ENCODE measurements around the gene SKIC2. TPM values are rescaled to one million over a fixed set of nuclear protein-coding genes. Genes with fewer than 3 reads are reported as not detected.
"Not testable (repeated sequence)": the region's sequence is repeated elsewhere in the genome, so short reads cannot be mapped to it uniquely, and the experiment has no call there.

Gene SKIC2
- total RNA-seq = 10 to 100 TPM; 88.2 to 93.2 TPM

DNA sequence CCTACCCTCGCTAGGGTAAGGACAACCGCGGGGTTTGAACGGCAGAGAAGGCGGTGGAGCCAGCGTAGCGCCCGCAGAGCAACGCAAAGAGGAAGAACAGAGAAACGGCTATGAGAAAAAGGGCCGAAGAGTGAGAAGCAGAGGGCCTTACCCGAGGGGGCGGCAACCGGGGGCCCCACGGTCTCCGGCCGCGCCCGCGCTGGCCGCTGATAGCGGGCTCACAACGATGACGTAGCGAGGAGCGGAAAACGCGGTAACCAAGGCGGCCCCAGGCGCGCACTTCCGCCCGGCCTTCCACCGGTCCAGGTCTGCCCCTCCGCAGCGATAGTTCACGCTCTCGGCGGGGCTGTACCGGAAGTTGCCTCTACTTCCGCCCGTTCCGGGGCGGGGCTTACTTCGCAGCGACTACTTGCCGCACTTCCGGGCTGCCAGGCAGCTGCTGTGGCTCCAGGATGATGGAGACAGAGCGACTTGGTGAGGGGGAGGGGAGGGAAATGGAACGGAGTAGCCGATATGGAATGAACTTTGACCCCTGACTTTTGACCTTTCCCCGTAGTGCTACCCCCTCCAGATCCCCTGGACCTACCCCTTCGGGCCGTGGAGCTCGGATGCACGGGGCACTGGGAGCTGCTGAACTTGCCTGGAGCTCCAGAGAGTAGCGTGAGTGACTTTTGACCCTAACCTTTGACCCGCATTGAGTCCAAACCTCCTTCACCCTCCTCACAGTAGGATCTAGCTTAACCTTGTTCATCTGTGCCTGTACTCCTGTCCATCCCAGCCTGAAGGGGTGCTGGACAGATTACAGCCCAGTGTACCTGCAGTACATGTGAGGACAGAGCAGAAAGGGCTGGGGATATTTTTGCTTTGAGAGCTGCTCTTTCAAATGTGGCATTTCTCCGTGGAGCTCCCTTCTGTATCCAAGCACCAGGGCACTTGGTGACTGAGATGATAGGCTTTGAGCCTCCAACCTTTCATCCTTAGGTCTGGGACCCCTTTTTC is at the start of gene SKIC2, which contains the start of gene NELFE:
SKIC2 (plus strand) TSS at position 435 of the 999 bp plus-strand sequence; CDS start at position 453, 18 bp downstream.
NELFE (minus strand) TSS at position 231 of the 999 bp plus-strand sequence. CDS start 525 bp downstream, outside the sequence.
- peaks cover 48% of the 10 kb centered on the region for H3K36me3 Mint-ChIP-seq
- DNase-seq (peak; percentile 99), ATAC-seq (peak; percentile 98)
- H3K27me3 Mint-ChIP-seq = no peaks in the 10 kb centered on the region
- no peaks in the 10 kb centered on the region for H3K9me3 Mint-ChIP-seq (ENCODE audit: low read depth)
- H3K4me3 Mint-ChIP-seq = peak within 1 kb of the TSS; percentile 95
- H3K4me1 Mint-ChIP-seq = peaks cover 35% of the 10 kb centered on the region
- CTCF ChIA-PET = interaction anchor here (0.6 to 3.0 kb wide), 8 partner anchors 12 to 278 kb away, joined by 3 to 27 read pairs (median 4); partner anchors contain the start of genes DXO, EHMT2 and LY6G5C
- peak within 1 kb of the TSS; percentile 99 for H3K27ac Mint-ChIP-seq

DNA sequence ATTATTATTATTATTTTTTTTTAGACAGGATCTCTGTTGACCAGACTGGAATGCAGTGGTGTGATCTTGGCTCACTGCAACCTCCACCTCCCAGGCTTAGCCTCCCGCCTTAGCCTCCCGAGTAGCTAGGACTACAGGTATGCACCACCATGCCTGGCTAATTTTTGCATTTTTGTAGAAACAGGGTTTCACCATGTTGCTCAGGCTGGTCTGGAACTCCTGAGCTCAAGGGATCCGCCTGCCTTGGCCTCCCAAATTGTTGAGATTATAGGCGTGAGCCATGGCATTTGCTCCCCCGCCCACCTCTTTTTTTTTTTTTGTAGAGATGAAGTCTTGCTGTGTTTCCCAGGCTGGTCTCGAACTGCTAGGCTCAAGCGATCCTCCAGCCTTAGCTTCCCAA is 49.7 kb upstream of the SKIC2 start:
- not testable (repeated sequence) for H3K4me3 Mint-ChIP-seq; H3K27me3 Mint-ChIP-seq; H3K36me3 Mint-ChIP-seq; H3K27ac Mint-ChIP-seq; DNase-seq; H3K9me3 Mint-ChIP-seq (ENCODE audit: low read depth); ATAC-seq
- peaks cover 25% of the 10 kb centered on the region for H3K4me1 Mint-ChIP-seq
- CTCF ChIA-PET = interaction anchor here (0.6 to 1.2 kb wide), 3 partner anchors 11 to 43 kb away, joined by 3 read pairs; no protein-coding TSS in a partner anchor

- DNase-seq (no peak), ATAC-seq (no peak)
- CTCF ChIA-PET = no interaction called here
- Mint-ChIP-seq H3K27ac (no peak overlapping the region), H3K4me3 (no peak overlapping the region), H3K27me3 (no peaks in the 10 kb centered on the region), H3K36me3 (no peaks in the 10 kb centered on the region), H3K4me1 (peaks cover 25% of the 10 kb centered on the region), H3K9me3 (ENCODE audit: low read depth) (no peaks in the 10 kb centered on the region)
These were observed 47.0 kb upstream of the SKIC2 start for GRCh38 chr6:31911826-31912585.

DNA sequence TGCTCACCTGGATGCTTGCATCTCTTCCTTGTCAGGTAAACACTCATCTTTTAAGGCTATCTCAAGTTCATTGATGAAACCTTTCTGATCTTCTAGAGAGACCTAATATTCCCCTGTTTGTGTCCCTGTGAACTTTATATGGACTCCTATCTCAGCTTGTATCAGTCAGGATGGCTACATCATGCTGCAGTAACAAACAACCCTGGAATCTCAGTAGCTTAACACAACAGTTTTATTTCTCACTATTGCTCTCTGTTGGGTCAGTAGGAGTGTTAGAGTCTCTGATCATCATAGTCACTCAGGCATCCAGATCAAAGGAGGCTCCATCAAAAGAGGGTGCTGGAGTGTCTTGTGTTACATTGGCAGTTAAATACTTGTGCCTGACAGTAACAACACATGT is 43.6 kb upstream of the SKIC2 start:
- ATAC-seq (no peak), DNase-seq (no peak)
- Mint-ChIP-seq H3K27ac (no peak overlapping the region), H3K36me3 (no peaks in the 10 kb centered on the region), H3K4me3 (no peak overlapping the region), H3K27me3 (no peaks in the 10 kb centered on the region), H3K4me1 (peaks cover 10% of the 10 kb centered on the region), H3K9me3 (ENCODE audit: low read depth) (no peaks in the 10 kb centered on the region)
- CTCF ChIA-PET = no interaction called here

- ATAC-seq (no peak), DNase-seq (no peak)
- peaks cover 9% of the 10 kb centered on the region for H3K4me1 Mint-ChIP-seq
- no peak overlapping the region for H3K4me3 Mint-ChIP-seq
- H3K27me3 Mint-ChIP-seq = no peaks in the 10 kb centered on the region
- no peaks in the 10 kb centered on the region for H3K9me3 Mint-ChIP-seq (ENCODE audit: low read depth)
- CTCF ChIA-PET = no interaction called here
- no peak overlapping the region for H3K27ac Mint-ChIP-seq
- no peaks in the 10 kb centered on the region for H3K36me3 Mint-ChIP-seq
These were observed 43.2 kb upstream of the SKIC2 start for GRCh38 chr6:31915756-31916155.

DNA sequence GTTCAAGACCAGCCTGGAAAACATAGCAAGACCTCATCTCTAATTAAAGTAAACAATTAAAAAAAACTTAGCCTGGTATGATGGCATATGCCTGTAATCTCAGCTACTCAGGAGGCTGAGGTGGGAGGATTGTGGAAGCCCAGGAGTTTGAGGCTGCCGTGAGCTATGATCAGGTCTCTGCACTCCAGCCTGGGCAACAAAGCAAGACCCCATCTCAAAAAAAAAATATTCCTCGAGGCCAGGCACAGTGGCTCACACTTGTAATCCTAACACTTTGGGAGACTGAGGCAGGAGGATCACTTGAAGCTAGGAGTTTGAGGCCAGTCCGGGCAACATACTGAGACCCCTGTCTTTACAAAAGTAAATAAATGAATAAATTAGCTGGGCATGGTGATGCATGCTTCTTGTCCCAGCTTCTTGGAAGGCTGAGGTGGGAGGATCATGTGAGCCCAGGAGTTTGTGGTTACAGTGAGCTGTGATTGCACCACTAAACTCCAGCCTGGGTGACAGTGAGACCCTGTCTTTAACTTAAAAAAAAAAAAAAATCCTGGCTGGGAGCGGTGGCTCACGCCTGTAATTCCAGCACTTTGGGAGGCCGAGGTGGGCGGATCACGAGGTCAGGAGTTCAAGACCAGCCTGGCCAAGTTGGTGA is 40.8 kb upstream of the SKIC2 start:
- Mint-ChIP-seq H3K27me3 (no peaks in the 10 kb centered on the region), H3K27ac (no peak overlapping the region), H3K9me3 (ENCODE audit: low read depth) (no peaks in the 10 kb centered on the region), H3K36me3 (no peaks in the 10 kb centered on the region), H3K4me1 (no peaks in the 10 kb centered on the region), H3K4me3 (no peak overlapping the region)
- ATAC-seq = no peak
- CTCF ChIA-PET = interaction anchor here (0.7 to 1.7 kb wide), 5 partner anchors 8 to 34 kb away, joined by 3 to 6 read pairs (median 3); partner anchors contain the start of gene EHMT2
- DNase-seq = no peak

DNA sequence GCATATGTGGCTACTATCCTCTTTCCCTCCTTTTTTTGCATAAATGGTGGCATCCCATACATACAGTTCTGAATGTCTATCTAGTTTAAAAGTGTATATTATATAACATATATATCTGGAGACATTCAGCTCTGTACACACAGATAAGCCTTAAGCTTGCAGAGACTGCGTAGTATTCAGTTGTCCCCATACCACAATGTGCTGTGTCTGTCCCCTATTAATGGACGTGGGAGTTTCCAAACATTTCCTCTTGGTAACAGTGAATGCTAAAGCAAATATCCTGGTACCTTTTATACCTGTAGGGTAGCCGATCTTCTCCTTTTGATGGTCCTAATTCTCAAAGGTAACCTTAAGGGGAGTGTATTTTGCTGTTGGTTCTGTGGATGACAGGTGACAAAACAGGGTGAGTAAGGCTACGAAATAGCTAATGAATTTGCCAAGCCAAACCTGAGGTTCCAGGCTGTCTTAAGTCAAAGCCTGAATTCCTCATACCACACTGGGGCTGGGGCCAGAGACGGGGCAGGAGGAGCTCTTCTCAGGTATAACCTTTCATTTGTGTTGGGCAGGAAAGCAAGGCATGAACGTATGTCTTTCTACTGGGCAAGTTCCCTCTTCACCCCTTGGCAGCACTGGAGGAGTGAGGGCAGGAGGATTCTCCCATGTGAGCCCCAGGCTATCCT is 39.2 kb upstream of the SKIC2 start:
- H3K4me1 Mint-ChIP-seq = no peaks in the 10 kb centered on the region
- no peak for ATAC-seq
- H3K36me3 Mint-ChIP-seq = no peaks in the 10 kb centered on the region
- CTCF ChIA-PET = interaction anchor here (1.6 kb wide), 1 partner anchor 32 kb away, joined by 6 read pairs; no protein-coding TSS in a partner anchor
- H3K9me3 Mint-ChIP-seq (ENCODE audit: low read depth) = no peaks in the 10 kb centered on the region
- H3K27ac Mint-ChIP-seq = no peak overlapping the region
- no peaks in the 10 kb centered on the region for H3K27me3 Mint-ChIP-seq
- H3K4me3 Mint-ChIP-seq = no peak overlapping the region
- DNase-seq = no peak

GRCh38 chr6:31920811-31921210 is 38.2 kb upstream of the SKIC2 start:
- DNase-seq (no peak), ATAC-seq (no peak)
- Mint-ChIP-seq H3K36me3 (no peaks in the 10 kb centered on the region), H3K27me3 (no peaks in the 10 kb centered on the region), H3K9me3 (ENCODE audit: low read depth) (no peaks in the 10 kb centered on the region), H3K27ac (no peak overlapping the region), H3K4me3 (no peak overlapping the region), H3K4me1 (no peaks in the 10 kb centered on the region)
- CTCF ChIA-PET = interaction anchor here (0.9 kb wide), 1 partner anchor 130 kb away, joined by 3 read pairs; no protein-coding TSS in a partner anchor

- no peak for ATAC-seq
- Mint-ChIP-seq H3K4me3 (no peak overlapping the region), H3K27me3 (peaks cover 5% of the 10 kb centered on the region), H3K9me3 (ENCODE audit: low read depth) (no peaks in the 10 kb centered on the region), H3K27ac (no peak overlapping the region), H3K4me1 (no peaks in the 10 kb centered on the region), H3K36me3 (no peaks in the 10 kb centered on the region)
- CTCF ChIA-PET = interaction anchor here (0.6 to 1.8 kb wide), 9 partner anchors 14 to 270 kb away, joined by 3 to 4 read pairs (median 3); no protein-coding TSS in a partner anchor
- no peak for DNase-seq
These were observed 36.0 kb upstream of the SKIC2 start for GRCh38 chr6:31922942-31923341.

DNA sequence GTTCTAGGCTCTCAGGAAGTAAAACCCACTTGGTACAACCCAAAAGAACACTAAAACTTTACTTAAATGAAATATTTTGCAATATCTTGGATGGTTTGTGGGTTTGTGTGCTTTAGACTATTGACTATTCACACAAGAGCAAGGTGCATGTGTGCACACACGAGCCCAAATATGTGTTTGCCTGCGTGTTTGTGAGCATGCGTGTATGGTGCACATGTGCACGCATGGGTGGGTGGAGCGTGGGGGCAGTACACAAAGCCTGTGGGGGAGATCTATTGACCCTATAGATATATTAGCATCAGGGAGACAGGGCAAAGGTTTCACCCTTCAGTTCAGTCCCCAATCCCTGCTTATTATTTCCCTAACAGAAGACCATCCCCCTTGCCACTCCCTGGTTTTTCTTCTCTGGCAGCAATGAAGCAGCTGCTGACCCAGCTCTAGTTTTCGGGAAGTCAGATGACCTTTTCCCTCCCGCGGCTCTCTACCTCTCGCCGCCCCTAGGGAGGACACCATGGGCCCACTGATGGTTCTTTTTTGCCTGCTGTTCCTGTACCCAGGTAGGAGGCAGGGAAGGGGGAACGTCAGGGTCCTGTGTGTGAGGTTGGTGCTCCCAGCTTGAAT is 31.6 kb upstream of the SKIC2 start, which contains the start of gene C2:
C2 (plus strand) TSS at position 476 of the 621 bp plus-strand sequence; CDS start at position 512, 36 bp downstream.
- CTCF ChIA-PET = no interaction called here
- Mint-ChIP-seq H3K27ac (no peak within 1 kb of the TSS), H3K9me3 (ENCODE audit: low read depth) (no peaks in the 10 kb centered on the region), H3K36me3 (no peaks in the 10 kb centered on the region), H3K4me3 (no peak within 1 kb of the TSS), H3K27me3 (peaks cover 5% of the 10 kb centered on the region), H3K4me1 (no peaks in the 10 kb centered on the region)
- ATAC-seq (no peak), DNase-seq (no peak)

DNA sequence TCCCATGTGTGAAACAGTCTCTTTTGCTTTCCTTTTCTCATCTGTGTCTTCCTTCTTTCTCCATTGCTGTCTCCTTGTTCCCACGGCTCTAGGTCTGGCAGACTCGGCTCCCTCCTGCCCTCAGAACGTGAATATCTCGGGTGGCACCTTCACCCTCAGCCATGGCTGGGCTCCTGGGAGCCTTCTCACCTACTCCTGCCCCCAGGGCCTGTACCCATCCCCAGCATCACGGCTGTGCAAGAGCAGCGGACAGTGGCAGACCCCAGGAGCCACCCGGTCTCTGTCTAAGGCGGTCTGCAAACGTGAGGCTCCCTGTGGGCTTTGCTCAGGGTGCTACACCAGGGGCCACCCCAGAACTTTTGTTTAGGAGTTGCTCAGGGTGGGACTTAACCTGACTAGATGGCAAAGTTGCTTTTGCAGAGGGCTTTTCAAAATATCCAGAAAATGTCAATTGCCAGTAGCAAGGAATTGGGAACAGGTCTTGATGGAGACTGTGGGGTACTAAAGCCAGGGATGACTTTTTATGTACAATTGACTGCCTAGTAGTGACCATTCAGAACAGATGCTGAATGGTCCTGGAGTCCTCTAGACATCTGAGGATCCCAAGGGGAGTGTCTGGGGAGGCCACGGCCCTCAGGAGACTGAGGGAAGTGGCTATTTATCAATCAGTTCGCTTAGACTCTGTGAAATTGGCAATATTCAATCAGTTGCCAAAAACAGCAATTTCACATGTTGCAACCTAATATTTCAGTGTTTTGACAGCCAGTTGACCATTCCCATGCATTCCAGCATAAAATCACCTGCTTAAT is 30.9 kb upstream of the SKIC2 start:
- H3K36me3 Mint-ChIP-seq = no peaks in the 10 kb centered on the region
- no peak for ATAC-seq
- no peak for DNase-seq
- no peaks in the 10 kb centered on the region for H3K9me3 Mint-ChIP-seq (ENCODE audit: low read depth)
- CTCF ChIA-PET = no interaction called here
- H3K27ac Mint-ChIP-seq = no peak overlapping the region
- H3K4me3 Mint-ChIP-seq = no peak overlapping the region
- peaks cover 5% of the 10 kb centered on the region for H3K27me3 Mint-ChIP-seq
- no peaks in the 10 kb centered on the region for H3K4me1 Mint-ChIP-seq

DNA sequence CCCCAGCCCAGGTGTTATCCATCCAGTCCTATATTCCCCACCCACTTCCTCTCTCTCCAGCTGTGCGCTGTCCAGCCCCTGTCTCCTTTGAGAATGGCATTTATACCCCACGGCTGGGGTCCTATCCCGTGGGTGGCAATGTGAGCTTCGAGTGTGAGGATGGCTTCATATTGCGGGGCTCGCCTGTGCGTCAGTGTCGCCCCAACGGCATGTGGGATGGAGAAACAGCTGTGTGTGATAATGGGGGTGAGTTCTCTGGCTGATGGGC is 30.4 kb upstream of the SKIC2 start:
- H3K27ac Mint-ChIP-seq = no peak overlapping the region
- H3K36me3 Mint-ChIP-seq = no peaks in the 10 kb centered on the region
- CTCF ChIA-PET = no interaction called here
- H3K27me3 Mint-ChIP-seq = peaks cover 5% of the 10 kb centered on the region
- no peaks in the 10 kb centered on the region for H3K9me3 Mint-ChIP-seq (ENCODE audit: low read depth)
- H3K4me1 Mint-ChIP-seq = no peaks in the 10 kb centered on the region
- H3K4me3 Mint-ChIP-seq = no peak overlapping the region
- DNase-seq (no peak), ATAC-seq (no peak)
